Endometrial microvascular endothelial cells (primary cell): Measurements from ENCODE around the gene FKBP5. TPM values are rescaled to one million over a fixed set of nuclear protein-coding genes. Genes with fewer than 3 reads are reported as not detected.

ENCODE experiments used
- in situ Hi-C: cut with HindIII; loops from 2 replicates; pipeline ENCODE4 v1.10.0; 2017; ENCODE audit warnings: low sequenced_read_pairs, low pct_unique_long_range_greater_than_20kb; ENCODE audit errors: inconsistent ontology term
- total RNA-seq: library from RNA; depleted of rRNA; stranded (reverse); fragments of >200 nt; gene quantifications from one replicate; pipeline ENCODE4 v1.2.3, GENCODE V29; 2015; ENCODE audit errors: inconsistent ontology term

Gene FKBP5
- total RNA-seq, 1 donor from 2014 or later, result 67.3 TPM

- in situ Hi-C loops, result no loop called here
Measured at GRCh38 chr6:35637911-35638310, 50.8 kb downstream of the FKBP5 start.

DNA sequence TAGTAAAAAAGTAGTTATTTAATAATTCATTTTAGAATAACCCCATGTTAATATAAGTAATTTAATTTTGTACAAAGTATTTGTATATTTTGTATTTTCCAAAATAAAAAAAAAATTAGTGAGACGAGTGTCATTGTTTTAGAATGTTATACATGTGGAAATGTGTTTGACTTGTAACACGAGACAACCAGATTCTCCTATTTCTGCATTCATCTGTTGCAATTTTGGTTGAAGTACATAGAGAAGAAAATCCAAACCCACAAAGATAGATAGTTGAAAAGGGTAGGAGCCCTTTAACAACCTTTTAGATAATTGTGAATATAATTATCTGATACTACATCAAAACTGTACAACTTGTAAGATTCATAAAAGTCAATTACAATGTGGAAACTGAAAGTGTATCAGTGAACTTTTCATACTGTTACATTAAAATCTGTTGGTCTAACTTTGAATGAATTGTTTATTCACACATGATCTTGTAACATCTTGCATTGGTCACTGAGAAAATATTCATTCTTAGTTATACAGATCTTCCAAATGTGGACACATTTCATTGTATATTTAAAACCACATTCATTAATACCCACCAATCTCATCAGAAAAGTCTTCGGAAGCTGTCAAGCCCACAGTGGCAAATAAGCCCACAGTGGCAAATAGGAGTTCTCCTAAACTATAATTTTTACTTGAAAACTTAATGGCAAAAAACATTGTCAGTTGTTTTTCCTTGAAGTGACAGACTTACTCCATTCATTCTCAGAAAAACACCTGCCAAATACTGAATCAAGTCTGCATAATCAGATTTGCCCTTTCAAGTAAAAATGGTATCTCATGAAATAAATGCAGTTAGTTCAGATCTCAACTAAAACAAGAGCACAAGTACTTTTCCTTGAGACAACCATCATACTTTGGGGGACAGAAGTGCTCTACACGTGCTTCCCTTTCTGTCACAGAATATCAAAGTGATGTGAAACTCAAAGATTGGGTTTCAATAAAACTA, 52.8 kb downstream of the FKBP5 start:
- in situ Hi-C loops, result no loop called here

GRCh38 chr6:35634316-35634715, 54.4 kb downstream of the FKBP5 start:
- in situ Hi-C loops, result no loop called here

DNA sequence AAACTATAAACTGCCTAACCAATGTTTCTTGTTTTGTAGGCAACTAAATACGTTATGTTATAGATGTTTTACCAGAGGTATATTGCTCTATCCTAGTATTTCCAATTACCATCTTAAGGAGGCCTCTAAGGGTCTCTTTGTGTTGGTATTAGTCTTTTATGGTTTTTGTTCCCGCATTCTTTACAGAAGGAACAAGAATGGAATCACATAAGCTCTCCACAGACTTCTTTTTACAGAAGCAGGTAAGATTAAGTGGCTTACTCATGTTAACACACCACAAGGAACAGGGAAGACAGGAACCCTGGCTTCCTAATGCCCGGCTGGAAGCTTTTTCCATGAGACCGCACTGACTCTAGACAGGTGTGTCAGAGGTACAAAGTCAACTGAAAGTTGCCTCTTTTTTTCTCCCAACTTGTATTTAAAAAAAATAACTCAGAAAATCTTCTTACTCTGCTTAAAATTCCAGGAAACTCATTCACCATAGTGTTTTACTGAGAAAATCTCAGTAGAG, 55.1 kb downstream of the FKBP5 start:
- in situ Hi-C loops, result no loop called here

GRCh38 chr6:35629876-35630378, 58.8 kb downstream of the FKBP5 start:
- in situ Hi-C loops, result no loop called here

DNA sequence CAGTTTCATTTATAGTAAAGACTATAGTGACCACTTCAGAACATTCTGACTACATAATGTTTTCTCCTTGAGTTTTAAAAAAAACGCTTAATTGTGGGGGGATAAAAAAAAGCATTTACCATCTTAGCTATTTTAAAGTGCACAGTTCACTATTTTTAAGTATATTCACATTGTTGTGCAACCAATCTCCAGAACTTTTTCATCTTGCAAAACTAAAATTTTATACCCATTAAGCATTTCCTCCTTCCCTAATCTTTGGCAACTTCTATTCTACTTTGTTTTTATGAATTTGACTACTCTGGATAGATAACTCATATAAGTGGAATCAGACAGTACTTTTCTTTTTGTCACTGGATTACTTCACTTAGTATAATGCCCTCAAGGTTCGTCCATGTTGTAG, 62.3 kb downstream of the FKBP5 start:
- in situ Hi-C loops, result no loop called here

DNA sequence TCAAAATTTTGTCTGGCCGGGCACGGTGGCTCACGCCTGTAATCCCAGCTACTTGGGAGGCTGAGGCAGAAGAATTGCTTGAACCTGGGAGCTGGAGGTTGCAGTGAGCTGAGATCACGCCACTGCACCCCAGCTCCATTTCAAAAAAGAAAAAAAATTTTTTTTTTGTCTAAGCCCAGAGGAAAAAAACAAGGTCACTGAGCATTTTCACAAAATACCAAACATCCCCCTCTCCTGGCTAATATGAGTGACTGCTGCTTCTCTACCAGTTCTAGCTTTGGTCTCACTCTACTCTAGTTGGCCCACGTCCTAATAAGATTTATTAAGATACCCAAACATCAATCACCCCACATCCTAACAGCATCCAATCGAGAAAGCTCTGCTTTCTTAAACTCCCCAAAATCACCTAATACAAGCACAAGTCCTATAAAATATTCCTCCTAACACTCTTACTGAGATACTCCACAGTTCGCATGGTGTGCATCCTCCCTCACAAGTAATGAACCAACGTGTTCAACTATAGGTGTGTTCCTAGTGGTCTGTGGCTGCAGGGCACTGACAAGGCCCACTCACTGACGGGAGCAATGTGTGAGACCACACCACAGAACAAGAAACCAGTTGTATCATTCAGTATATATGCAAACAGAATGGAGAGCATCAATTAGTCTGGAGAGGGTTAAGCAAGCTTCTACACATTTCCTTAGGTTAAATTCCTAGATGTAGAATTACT, 64.2 kb downstream of the FKBP5 start:
- in situ Hi-C loops, result no loop called here

DNA sequence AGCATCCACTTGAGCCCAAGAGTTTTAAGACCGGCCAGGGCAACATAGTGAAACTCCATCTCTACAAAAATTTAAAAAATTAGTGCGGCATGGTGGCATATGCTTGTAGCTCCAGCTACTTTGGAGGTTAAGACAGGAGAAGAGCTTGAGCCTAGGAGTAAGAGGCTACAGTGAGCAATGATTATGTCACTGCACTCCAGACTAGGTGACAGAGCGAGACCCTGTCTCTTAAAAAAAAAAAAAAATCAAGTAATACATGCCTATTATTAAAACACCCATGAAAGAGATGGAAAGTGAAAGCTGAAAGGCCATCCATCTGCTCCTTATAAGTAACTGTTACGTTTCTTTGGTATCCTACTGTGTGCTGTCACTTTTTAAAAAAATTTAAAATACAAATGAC, 66.4 kb downstream of the FKBP5 start:
- in situ Hi-C loops, result no loop called here

- in situ Hi-C loops, result no loop called here
Measured at GRCh38 chr6:35620706-35621105, 68.0 kb downstream of the FKBP5 start.

GRCh38 chr6:35613762-35614161, 75.0 kb downstream of the FKBP5 start:
- in situ Hi-C loops, result no loop called here

DNA sequence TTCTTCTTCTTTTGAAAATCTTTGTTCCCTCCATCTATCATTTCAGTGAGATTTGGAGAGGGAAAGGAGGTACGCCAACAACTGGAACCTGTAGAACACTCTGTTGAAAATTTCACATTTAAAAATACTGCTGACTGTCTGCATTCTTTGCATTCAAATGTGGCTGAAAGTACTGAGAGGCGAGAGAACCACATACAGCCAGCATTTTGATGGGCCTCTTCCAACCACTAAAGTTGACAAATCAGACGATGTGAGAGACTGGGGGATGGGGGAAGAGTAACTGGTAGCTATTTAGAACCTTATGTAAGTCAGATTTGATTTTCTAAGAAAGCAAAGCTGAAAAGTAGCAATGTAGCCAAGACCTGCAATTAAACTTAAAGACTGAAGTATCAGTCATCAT, 77.5 kb downstream of the FKBP5 start:
- in situ Hi-C loops, result no loop called here

GRCh38 chr6:35610830-35611229, 77.9 kb downstream of the FKBP5 start:
- in situ Hi-C loops, result no loop called here

GRCh38 chr6:35609588-35609987, 79.1 kb downstream of the FKBP5 start:
- in situ Hi-C loops, result no loop called here

GRCh38 chr6:35607517-35608233, 81.0 kb downstream of the FKBP5 start:
- in situ Hi-C loops, result no loop called here

GRCh38 chr6:35605600-35605999, 83.1 kb downstream of the FKBP5 start:
- in situ Hi-C loops, result no loop called here

GRCh38 chr6:35603326-35604202, 85.2 kb downstream of the FKBP5 start:
- in situ Hi-C loops, result no loop called here

GRCh38 chr6:35602133-35602946, 86.4 kb downstream of the FKBP5 start:
- in situ Hi-C loops, result no loop called here
